ACC112 (cell line): ENCODE data around the gene DNASE1L2.
"Not testable (repeated sequence)": the region's sequence is repeated elsewhere in the genome, so short reads cannot be mapped to it uniquely, and the experiment has no call there.

Source experiments
- H2AFZ ChIP-seq: fragments of 200-600 bp; sonication (generic); one replicate; pipeline ENCODE4 v1.6.0; 2017; ENCODE audit warnings: antibody characterized with exemption, low read length; ENCODE audit not compliant: unreplicated experiment
- H3K27ac ChIP-seq: fragments of 200-600 bp; sonication (generic); 2 replicates; pipeline ENCODE4 v1.5.1; 2014; ENCODE audit warnings: low read depth, mild to moderate bottlenecking, antibody characterized with exemption, low read length, moderate library complexity
- H3K27me3 ChIP-seq: fragments of 200-600 bp; sonication (generic); 2 replicates; pipeline ENCODE4 v1.6.1; 2014; ENCODE audit warnings: mild to moderate bottlenecking, antibody characterized with exemption, low read length, moderate library complexity, mixed read lengths; ENCODE audit not compliant: insufficient read depth
- H3K36me3 ChIP-seq: fragments of 200-600 bp; sonication (generic); 2 replicates; pipeline ENCODE4 v1.6.1; 2016; ENCODE audit warnings: mild to moderate bottlenecking, antibody characterized with exemption, low read length, moderate library complexity, mixed read lengths; ENCODE audit not compliant: insufficient read depth
- H3K4me1 ChIP-seq: fragments of 200-600 bp; sonication (generic); one replicate; pipeline ENCODE4 v1.6.1; 2016; ENCODE audit warnings: low read length, mixed read lengths; ENCODE audit not compliant: insufficient read depth, unreplicated experiment, control insufficient read depth
- H3K4me3 ChIP-seq: fragments of 200-600 bp; sonication (generic); 2 replicates; pipeline ENCODE4 v1.5.1; 2014; ENCODE audit warnings: mild to moderate bottlenecking, low read depth, low read length
- H3K79me2 ChIP-seq: fragments of 200-600 bp; sonication (generic); one replicate; pipeline ENCODE4 v1.6.0; 2016; ENCODE audit warnings: low read length; ENCODE audit not compliant: control insufficient read depth, unreplicated experiment, insufficient read depth

The DNASE1L2 gene

DNA sequence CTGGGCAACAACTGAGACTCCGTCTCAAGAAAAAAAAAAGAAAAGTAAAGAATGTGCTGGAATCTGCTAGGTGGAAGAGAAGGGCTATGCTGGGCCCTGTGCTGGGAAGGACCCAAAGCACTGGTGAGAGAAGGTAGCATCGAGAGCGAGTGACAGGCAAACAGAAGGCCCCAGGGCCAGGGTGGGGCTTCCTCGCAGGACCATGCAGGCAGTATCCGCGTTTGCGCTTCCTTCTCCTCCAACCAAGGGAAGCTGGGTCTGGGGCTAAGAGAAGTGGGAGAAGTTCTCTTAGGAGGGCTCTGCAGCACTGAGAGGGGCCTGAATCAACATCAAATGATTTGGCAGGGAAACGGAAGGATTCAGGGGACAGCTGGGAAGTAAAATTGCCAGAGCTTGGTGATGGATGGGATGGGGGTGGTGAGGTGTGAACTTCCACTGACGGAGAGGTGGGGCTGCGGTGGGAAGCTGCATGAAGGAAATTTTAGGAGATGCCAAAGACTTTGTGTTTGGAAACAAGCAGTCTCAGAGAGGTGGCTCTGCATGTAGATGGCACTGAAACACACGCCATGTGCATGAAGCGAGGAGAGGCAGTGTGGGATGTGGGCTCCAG lies 20.4 kb downstream of the DNASE1L2 start:
- H3K79me2 ChIP-seq, result peaks cover 36% of the 10 kb centered on the region
- H3K27ac ChIP-seq, result no peak overlapping the region
- no peak overlapping the region for H3K4me3 ChIP-seq
- no peaks in the 10 kb centered on the region for H3K27me3 ChIP-seq
- H3K4me1 ChIP-seq, result peaks cover 9% of the 10 kb centered on the region
- no peak overlapping the region for H2AFZ ChIP-seq
- peaks cover 46% of the 10 kb centered on the region for H3K36me3 ChIP-seq

DNA sequence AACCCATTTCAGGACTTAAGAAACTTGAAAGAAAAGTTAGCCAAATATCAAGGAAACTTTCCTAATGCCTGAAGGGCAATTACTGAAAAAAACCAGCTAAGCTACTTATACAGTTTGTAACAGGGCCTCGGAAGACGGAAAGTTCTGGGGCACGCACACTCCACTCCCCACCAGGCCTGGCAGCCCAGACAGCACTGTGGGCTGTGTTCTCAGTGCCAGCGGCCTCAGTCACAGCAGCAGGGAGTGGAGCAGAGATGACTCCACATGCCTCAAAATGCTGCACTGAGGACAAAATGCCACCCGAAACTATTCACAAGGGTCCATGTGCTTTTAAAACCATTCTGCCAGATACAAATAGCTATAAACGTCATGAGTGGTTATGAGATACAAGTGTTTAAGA lies 21.5 kb downstream of the DNASE1L2 start:
- no peaks in the 10 kb centered on the region for H3K27me3 ChIP-seq
- H3K36me3 ChIP-seq, result peaks cover 57% of the 10 kb centered on the region
- H3K79me2 ChIP-seq, result peaks cover 46% of the 10 kb centered on the region
- H3K4me1 ChIP-seq, result no peaks in the 10 kb centered on the region
- H3K4me3 ChIP-seq, result no peak overlapping the region
- no peak overlapping the region for H3K27ac ChIP-seq
- no peak overlapping the region for H2AFZ ChIP-seq

DNA sequence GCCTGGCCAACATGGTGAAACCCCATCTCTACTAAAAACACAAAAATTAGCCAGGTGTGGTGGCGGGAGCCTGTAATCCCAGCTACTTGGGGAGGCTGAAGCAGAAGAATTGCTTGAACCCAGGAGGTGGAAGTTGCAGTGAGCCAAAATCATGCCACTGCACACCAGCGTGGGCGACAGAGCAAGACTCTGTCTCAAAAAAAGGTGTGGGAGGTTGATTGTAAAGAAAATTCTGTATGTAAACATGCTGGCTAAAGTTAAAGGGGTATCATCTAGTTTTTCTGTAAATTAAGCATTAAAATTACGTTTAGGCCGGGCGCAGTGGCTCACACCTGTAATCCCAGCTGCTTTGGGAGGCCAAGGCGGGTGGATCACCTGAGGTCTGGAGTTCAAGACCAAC lies 22.3 kb downstream of the DNASE1L2 start:
- not testable (repeated sequence) for H2AFZ ChIP-seq, H3K4me3 ChIP-seq, H3K4me1 ChIP-seq, H3K27ac ChIP-seq, H3K27me3 ChIP-seq
- H3K36me3 ChIP-seq, result peaks cover 59% of the 10 kb centered on the region
- H3K79me2 ChIP-seq, result peaks cover 54% of the 10 kb centered on the region

DNA sequence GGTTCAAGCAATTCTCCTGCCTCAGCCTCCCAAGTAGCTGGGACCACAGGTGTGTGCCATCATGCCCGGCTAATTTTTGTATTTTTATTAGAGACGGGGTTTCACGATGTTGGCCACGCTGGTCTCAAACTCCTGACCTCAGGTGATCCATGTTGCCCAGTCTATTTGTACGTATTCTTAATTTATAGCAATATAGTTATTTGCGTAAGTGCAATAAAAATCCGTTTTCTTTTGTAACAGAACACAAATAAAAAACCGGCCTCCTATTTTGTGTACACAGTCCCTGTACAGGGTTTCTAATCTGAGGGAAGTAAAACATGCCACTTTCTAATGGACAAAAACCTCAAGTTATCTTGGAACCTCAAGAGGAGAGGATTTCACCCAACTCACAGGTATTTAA lies 24.0 kb downstream of the DNASE1L2 start:
- Histone ChIP-seq H3K4me3 (no peak overlapping the region), H3K4me1 (no peaks in the 10 kb centered on the region), H2AFZ (no peak overlapping the region), H3K27me3 (no peaks in the 10 kb centered on the region), H3K36me3 (peaks cover 58% of the 10 kb centered on the region), H3K27ac (no peak overlapping the region), H3K79me2 (peaks cover 68% of the 10 kb centered on the region)

GRCh38 chr16:2263026-2263425 lies 26.8 kb downstream of the DNASE1L2 start:
- H3K36me3 ChIP-seq, result peaks cover 40% of the 10 kb centered on the region
- H3K4me3 ChIP-seq, H3K27ac ChIP-seq, H3K27me3 ChIP-seq, H2AFZ ChIP-seq: not testable (repeated sequence)
- H3K4me1 ChIP-seq, result peaks cover 10% of the 10 kb centered on the region
- peaks cover 82% of the 10 kb centered on the region for H3K79me2 ChIP-seq

DNA sequence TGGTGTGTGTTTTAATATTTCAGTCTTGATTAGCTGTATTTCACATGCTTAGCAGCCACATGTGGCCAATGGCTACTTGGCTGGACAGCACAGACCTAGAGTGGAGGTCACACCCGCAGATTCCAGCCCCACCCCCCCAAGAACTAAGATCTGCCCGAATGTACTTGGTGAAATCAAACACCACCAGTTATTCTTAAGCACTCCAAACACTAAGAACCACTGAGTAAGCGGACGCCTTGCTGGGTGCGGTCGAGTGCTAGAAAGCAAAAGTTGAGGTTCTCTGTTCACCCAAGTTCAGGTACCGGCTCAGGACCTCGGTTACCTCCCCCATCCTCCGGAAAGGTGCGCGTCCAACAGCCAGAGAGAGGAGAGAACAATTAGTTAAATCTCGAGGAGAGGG lies 30.6 kb downstream of the DNASE1L2 start:
- H3K36me3 ChIP-seq, result peaks cover 14% of the 10 kb centered on the region
- H2AFZ ChIP-seq, H3K27me3 ChIP-seq: not testable (repeated sequence)
- H3K79me2 ChIP-seq, result peaks cover 69% of the 10 kb centered on the region
- peaks cover 13% of the 10 kb centered on the region for H3K4me1 ChIP-seq
- peak overlapping the region; percentile 81; the same call in 1 of the 2 replicates for H3K27ac ChIP-seq
- H3K4me3 ChIP-seq, result peak overlapping the region; percentile 79

DNA sequence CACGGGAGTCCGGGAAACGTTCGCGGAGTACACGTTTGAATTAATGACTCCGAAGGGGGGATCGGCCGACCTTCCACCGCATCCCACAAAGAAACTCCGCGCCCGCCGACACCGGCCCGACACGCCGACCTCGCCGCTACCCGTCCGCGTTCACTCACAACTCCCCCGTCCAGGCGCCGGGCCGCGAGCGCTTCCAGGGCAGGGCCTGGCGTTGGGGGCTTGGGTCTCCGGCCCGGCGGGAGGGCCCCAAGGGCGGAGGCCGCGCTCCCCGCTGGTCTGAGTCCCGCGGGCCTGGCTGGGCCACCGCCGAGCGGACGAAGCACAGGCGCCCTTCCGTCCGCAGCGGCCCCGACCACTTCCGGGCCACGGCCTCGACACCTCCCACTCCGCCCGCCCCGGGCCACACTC lies 31.3 kb downstream of the DNASE1L2 start:
- not testable (repeated sequence) for H2AFZ ChIP-seq, H3K27me3 ChIP-seq, H3K36me3 ChIP-seq
- peak overlapping the region; percentile 81 for H3K27ac ChIP-seq
- H3K4me3 ChIP-seq, result peak overlapping the region; percentile 79
- H3K4me1 ChIP-seq, result peaks cover 13% of the 10 kb centered on the region
- H3K79me2 ChIP-seq, result peaks cover 63% of the 10 kb centered on the region

DNA sequence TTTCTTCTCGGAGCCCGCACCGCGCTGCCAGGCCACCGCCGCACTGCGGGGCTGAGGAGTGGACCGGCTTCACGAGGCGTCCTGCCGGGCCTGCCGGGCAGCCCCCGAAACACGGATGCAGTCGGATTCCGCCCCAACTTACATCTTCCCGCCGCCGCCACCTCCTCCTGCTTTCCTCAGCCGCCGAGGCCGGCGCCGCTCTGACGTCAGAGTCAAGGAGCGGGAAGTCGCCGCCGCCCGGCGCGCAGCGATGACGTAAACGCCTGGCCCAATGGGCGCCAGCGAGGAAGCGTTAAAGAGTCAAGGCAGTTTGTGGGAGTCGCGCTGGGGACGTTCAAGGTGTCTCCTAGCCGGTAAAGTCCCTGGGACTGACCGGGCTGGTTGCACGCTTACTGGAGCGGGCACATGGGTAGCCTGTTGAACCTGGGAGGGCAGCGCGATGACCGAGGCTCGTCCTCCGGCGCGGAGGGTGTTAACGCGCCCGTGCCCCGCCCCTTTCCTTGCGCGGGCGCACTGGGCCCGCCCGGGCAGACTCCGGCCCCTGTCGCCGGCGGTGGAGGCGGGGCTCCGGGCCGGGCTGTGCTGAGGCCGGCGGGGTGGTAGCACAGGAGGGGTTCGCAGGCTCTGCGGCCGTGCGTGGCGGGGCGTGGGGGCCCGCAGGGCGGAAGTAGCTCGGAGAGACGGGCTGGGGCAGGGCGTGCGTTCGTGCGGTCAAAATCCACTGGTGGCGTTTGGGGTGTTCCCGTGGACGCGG lies 31.8 kb downstream of the DNASE1L2 start, which contains the start of gene RNPS1:
RNPS1 (minus strand) TSS at position 214 of the 754 bp plus-strand sequence. CDS start 3,483 bp downstream, outside the sequence.
- Histone ChIP-seq H3K4me3 (peak within 1 kb of the TSS; percentile 79), H3K36me3 (peaks cover 4% of the 10 kb centered on the region; the same call in 1 of the 2 replicates), H3K27ac (peak within 1 kb of the TSS; percentile 81), H3K4me1 (peaks cover 13% of the 10 kb centered on the region), H3K27me3 (no peaks in the 10 kb centered on the region), H3K79me2 (peaks cover 57% of the 10 kb centered on the region), H2AFZ (peak within 1 kb of the TSS; percentile 50)

- H3K79me2 ChIP-seq, result peaks cover 38% of the 10 kb centered on the region
- H3K27me3 ChIP-seq, result no peaks in the 10 kb centered on the region
- no peak overlapping the region for H3K27ac ChIP-seq
- H3K4me1 ChIP-seq, result peaks cover 13% of the 10 kb centered on the region
- no peak overlapping the region for H2AFZ ChIP-seq
- H3K36me3 ChIP-seq, result peaks cover under 1% of the 10 kb centered on the region; the same call in 1 of the 2 replicates
- H3K4me3 ChIP-seq, result peak overlapping the region; percentile 79; the same call in 1 of the 2 replicates
These were observed 33.8 kb downstream of the DNASE1L2 start for GRCh38 chr16:2270070-2270462.

DNA sequence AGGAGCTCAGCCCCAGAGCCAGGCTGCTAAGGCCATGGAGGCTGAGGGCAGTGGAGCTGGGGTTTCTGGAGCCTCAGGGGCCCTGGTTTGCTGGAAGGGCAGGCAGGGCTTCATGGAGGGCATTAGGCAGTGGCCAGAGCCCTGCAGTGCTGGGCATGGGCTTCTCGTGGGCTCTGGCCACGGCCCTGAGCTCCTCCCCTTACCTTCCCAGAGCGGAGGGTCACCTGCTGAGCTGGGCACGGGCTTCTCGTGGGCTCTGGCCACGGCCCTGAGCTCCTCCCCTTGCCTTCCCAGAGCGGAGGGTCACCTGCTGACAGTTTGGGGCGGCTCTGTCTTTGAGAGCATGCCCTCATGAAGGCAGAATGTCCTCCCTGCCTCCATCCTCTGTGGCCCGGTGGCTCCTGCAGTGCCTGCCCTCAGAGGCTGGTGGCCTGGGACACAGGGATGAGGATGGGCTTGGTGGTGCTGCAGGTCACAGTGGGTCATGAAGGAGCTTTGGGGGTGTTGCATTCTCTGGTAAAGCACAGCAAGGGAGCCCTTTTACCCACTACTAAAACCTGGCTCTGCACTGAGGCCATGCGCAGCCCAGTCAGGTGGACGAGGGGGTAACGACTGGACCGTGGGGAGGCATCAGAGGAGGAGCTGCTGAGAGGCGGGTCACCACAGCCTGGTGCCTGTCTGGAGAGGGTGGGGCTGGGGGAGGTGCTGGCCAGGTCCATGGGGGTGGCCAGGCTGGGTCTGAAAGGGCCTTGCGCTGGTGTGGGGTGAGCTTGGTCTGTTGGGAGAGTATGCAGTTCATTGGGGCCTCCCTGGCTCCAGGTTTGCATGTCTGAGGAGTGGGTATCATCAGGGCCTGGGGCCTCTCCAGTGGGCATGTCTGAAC lies 34.6 kb downstream of the DNASE1L2 start:
- Histone ChIP-seq H2AFZ (no peak overlapping the region), H3K4me3 (no peak overlapping the region), H3K27me3 (no peaks in the 10 kb centered on the region), H3K4me1 (peaks cover 10% of the 10 kb centered on the region), H3K27ac (no peak overlapping the region), H3K79me2 (peaks cover 30% of the 10 kb centered on the region), H3K36me3 (no peaks in the 10 kb centered on the region)
